Endothelial cell of umbilical vein (primary cell): ENCODE data around the gene C11orf87. TPM values are rescaled to one million over a fixed set of nuclear protein-coding genes. Genes with fewer than 3 reads are reported as not detected.

Experiments used
- BruUV-seq: library from RNA; stranded (reverse); fragments of 400-500 nt; replicated peaks from 2 replicates; lab custom pipeline; 2021; lab: Mats Ljungman, UMichigan
- CTCF ChIA-PET: fragments of 300-600, 350-600 bp; sonication (Branson Sonifier 250); formaldehyde crosslinking; loops from one replicate; lab custom pipeline; 2021; ENCODE audit warnings: antibody characterized with exemption, inconsistent platforms; lab: Charles Lee
- POLR2A ChIA-PET: fragments of 300-600, 350-600 bp; sonication (Branson Sonifier 250); formaldehyde crosslinking; loops from one replicate; lab custom pipeline; 2021; ENCODE audit warnings: antibody characterized with exemption, inconsistent platforms; lab: Charles Lee
- DNase-seq: peaks from one replicate; pipeline ENCODE4 v3.0.0-alpha.2; 2011; ENCODE audit warnings: low read depth, low spot score
- FAIRE-seq: peaks from 2 replicates; lab custom pipeline; 2011; peaks lifted over from hg19 to GRCh38; lab: Jason Lieb, UNC
- H2AFZ ChIP-seq: 2 replicates; pipeline ENCODE4 v1.6.0; 2012; ENCODE audit warnings: low read depth, low read length, control low read depth, inconsistent platforms
- H3K27ac ChIP-seq: 2 replicates; pipeline ENCODE4 v1.5.1; 2011; ENCODE audit warnings: low read depth, mild to moderate bottlenecking, control low read depth, low read length, moderate library complexity; ENCODE audit not compliant: insufficient read depth
- H3K27me3 ChIP-seq, 2 experiments: 2 replicates each; pipeline versions ENCODE4 v1.6.0 to v1.6.1; 2011; ENCODE audit warnings: low read length in 2 of 2, mixed read lengths in 1 of 2; ENCODE audit not compliant: control insufficient read depth in 2 of 2, insufficient read depth in 2 of 2
- H3K36me3 ChIP-seq, 2 experiments: 2 replicates in 1 of 2; 3 replicates in 1 of 2; pipeline ENCODE4 v1.5.1; 2011; ENCODE audit warnings: low read length in 2 of 2, mild to moderate bottlenecking in 1 of 2, moderate library complexity in 1 of 2; ENCODE audit not compliant: control insufficient read depth in 2 of 2, insufficient read depth in 2 of 2; ENCODE audit errors: extremely low read depth in 1 of 2
- H3K4me1 ChIP-seq: 3 replicates; pipeline ENCODE4 v1.5.1; 2011; ENCODE audit warnings: mild to moderate bottlenecking, low read length; ENCODE audit not compliant: control insufficient read depth, insufficient read depth; ENCODE audit errors: extremely low read depth
- H3K4me2 ChIP-seq: 2 replicates; pipeline ENCODE4 v1.6.1; 2011; ENCODE audit warnings: low read length, control low read depth, mixed read lengths; ENCODE audit not compliant: insufficient read depth
- H3K4me3 ChIP-seq, 3 experiments: fragments of 200-600 bp in 1 of 3; sonication (generic), shearing (Covaris generic) in 1 of 3; replicated peaks in 1 of 3; 2 replicates each; pipeline ENCODE4 v1.5.1; 2011 to 2016; ENCODE audit warnings: control low read depth in 3 of 3, low read length in 3 of 3, mild to moderate bottlenecking in 2 of 3, inconsistent platforms in 1 of 3, low read depth in 1 of 3, moderate library complexity in 1 of 3; ENCODE audit not compliant: insufficient read depth in 1 of 3
- H3K79me2 ChIP-seq: 2 replicates; pipeline ENCODE4 v1.6.0; 2012; ENCODE audit warnings: low read length, inconsistent platforms; ENCODE audit not compliant: control insufficient read depth, insufficient read depth
- H3K9ac ChIP-seq: replicated peaks from 2 replicates; pipeline ENCODE3; 2011; ENCODE audit warnings: low read length, control low read depth; ENCODE audit not compliant: insufficient read depth; ENCODE audit errors: extremely low read depth
- H3K9me1 ChIP-seq: replicated peaks from 3 replicates; pipeline ENCODE4 v1.6.0; 2011; ENCODE audit warnings: mild to moderate bottlenecking, low read length; ENCODE audit not compliant: control insufficient read depth, insufficient read depth; ENCODE audit errors: extremely low read depth
- H3K9me3 ChIP-seq: replicated peaks from 2 replicates; pipeline ENCODE4 v1.5.1; 2012; ENCODE audit warnings: low read length, inconsistent platforms; ENCODE audit not compliant: control insufficient read depth, insufficient read depth
- H4K20me1 ChIP-seq: replicated peaks from 2 replicates; pipeline ENCODE3; 2011; ENCODE audit warnings: mild to moderate bottlenecking, low read length; ENCODE audit not compliant: control insufficient read depth, insufficient read depth; ENCODE audit errors: extremely low read depth
- CTCF ChIP-seq, 2 donors: IDR thresholded peaks; 1 replicate in 1 of 2; 2 replicates in 1 of 2; pipeline ENCODE4 v1.5.1; 2011; ENCODE audit warnings: low read length in 2 of 2, mild to moderate bottlenecking in 2 of 2, moderate library complexity in 2 of 2, control low read depth in 1 of 2, inconsistent platforms in 1 of 2, low read depth in 1 of 2; ENCODE audit not compliant: insufficient read depth in 1 of 2; ENCODE audit errors: extremely low read depth in 1 of 2
- EZH2 ChIP-seq: IDR thresholded peaks from 2 replicates; pipeline ENCODE4 v1.6.1; 2012; ENCODE audit warnings: borderline replicate concordance, low read depth, mild to moderate bottlenecking, moderate library complexity, low read length, inconsistent platforms; ENCODE audit not compliant: severe bottlenecking
- FOS ChIP-seq: IDR thresholded peaks from 2 replicates; pipeline ENCODE4 v1.6.1; 2011; ENCODE audit warnings: mild to moderate bottlenecking, low read length, moderate library complexity, borderline replicate concordance; ENCODE audit not compliant: insufficient read depth
- GATA2 ChIP-seq: IDR thresholded peaks from 2 replicates; pipeline ENCODE4 v1.7.0; 2011; ENCODE audit warnings: low read depth, mild to moderate bottlenecking, moderate library complexity, mixed read lengths, low read length; ENCODE audit not compliant: insufficient read length, insufficient read depth
- JUN ChIP-seq: IDR thresholded peaks from 2 replicates; pipeline ENCODE4 v1.6.1; 2011; ENCODE audit warnings: borderline replicate concordance, low read depth; ENCODE audit not compliant: insufficient read length, insufficient read depth
- MAX ChIP-seq: IDR thresholded peaks from 2 replicates; pipeline ENCODE4 v1.6.1; 2011; ENCODE audit not compliant: insufficient read depth, insufficient read length
- MYC ChIP-seq: IDR thresholded peaks from one replicate; pipeline ENCODE4 v1.6.1; 2011; ENCODE audit warnings: mild to moderate bottlenecking, low read depth, low read length
- POLR2A ChIP-seq: IDR thresholded peaks from 2 replicates; pipeline ENCODE4 v1.6.1; 2012; ENCODE audit warnings: low read depth, mild to moderate bottlenecking, control low read depth, low read length
- POLR2AphosphoS5 ChIP-seq: IDR thresholded peaks from 2 replicates; pipeline ENCODE4 v1.6.1; 2012; ENCODE audit warnings: low read depth, mild to moderate bottlenecking, control low read depth, low read length, moderate library complexity; ENCODE audit not compliant: insufficient read depth
- dilution Hi-C: fragments of 300-500 bp; cut with MboI; formaldehyde crosslinking; loops from one replicate; pipeline ENCODE4 v1.15.0; 2019; ENCODE audit warnings: low sequenced_read_pairs; ENCODE audit not compliant: extremely low pct_ligation_motif_present
- intact Hi-C: fragments of 100-400 bp; cut with micrococcal nuclease; formaldehyde crosslinking; loops from one replicate; pipeline ENCODE4 v1.10.0; 2022
- polyA plus RNA-seq, 4 experiments: library from polyadenylated mRNA; depleted of rRNA in 3 of 4; stranded (reverse) in 3 of 4; unstranded in 1 of 4; fragments of >200 nt; gene quantifications; 2 replicates each; pipeline versions ENCODE4 v1.2.1 to v1.2.3, GENCODE V29; 2011 to 2012; ENCODE audit warnings: missing spikeins in 1 of 4
- total RNA-seq: library from RNA; stranded (reverse); gene quantifications from 2 replicates; pipeline ENCODE4 v1.2.3, GENCODE V29; 2021

C11orf87 gene
- total and polyA plus RNA-seq, 2 donors (not counting 3 experiments of a cell fraction or from before 2014, with no cell fraction given) = not detected

- H3K27ac ChIP-seq = no peak overlapping the region
- dilution Hi-C loops = no loop called here
- no peak overlapping the region for H3K4me2 ChIP-seq
- no peaks in the 10 kb centered on the region for H3K9me1 ChIP-seq
- BruUV-seq = no TSS peak
- H3K9me3 ChIP-seq = no peaks in the 10 kb centered on the region
- no peaks in the 10 kb centered on the region for H3K27me3 ChIP-seq
- POLR2A ChIA-PET = no interaction called here
- CTCF ChIA-PET = no interaction called here
- no peaks in the 10 kb centered on the region for H4K20me1 ChIP-seq
- H3K79me2 ChIP-seq = no peaks in the 10 kb centered on the region
- FAIRE-seq = no peak
- intact Hi-C loops = no loop called here
- H3K36me3 ChIP-seq = no peaks in the 10 kb centered on the region
- no peak overlapping the region for H3K4me3 ChIP-seq
- DNase-seq = no peak
- no peaks in the 10 kb centered on the region for H3K4me1 ChIP-seq
- H2AFZ ChIP-seq = no peak overlapping the region
- H3K9ac ChIP-seq = no peak overlapping the region
- TF ChIP-seq MYC (no peak), POLR2AphosphoS5 (no peak), FOS (no peak), EZH2 (no peak), JUN (no peak), GATA2 (no peak), POLR2A (no peak), CTCF (IDR thresholded peaks at IDR 0.05; ENCODE audit: extremely low read depth in 1 of 2, insufficient read depth in 1 of 2, low read depth in 1 of 2, low read length in 2 of 2) (no peak), MAX (no peak)
Observed at GRCh38 chr11:109390752-109391151, 31.2 kb upstream of the C11orf87 start.
